Measurements from ENCODE around the gene SIM2.

- TF ChIP-seq, protein P1, sequence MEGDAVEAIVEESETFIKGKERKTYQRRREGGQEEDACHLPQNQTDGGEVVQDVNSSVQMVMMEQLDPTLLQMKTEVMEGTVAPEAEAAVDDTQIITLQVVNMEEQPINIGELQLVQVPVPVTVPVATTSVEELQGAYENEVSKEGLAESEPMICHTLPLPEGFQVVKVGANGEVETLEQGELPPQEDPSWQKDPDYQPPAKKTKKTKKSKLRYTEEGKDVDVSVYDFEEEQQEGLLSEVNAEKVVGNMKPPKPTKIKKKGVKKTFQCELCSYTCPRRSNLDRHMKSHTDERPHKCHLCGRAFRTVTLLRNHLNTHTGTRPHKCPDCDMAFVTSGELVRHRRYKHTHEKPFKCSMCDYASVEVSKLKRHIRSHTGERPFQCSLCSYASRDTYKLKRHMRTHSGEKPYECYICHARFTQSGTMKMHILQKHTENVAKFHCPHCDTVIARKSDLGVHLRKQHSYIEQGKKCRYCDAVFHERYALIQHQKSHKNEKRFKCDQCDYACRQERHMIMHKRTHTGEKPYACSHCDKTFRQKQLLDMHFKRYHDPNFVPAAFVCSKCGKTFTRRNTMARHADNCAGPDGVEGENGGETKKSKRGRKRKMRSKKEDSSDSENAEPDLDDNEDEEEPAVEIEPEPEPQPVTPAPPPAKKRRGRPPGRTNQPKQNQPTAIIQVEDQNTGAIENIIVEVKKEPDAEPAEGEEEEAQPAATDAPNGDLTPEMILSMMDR (IDR thresholded peaks at IDR 0.05; ENCODE audit: insufficient read depth, low read length), result no peak
- TF ChIP-seq POLR2AphosphoS5 (IDR thresholded peaks at IDR 0.05; ENCODE audit: low read depth), result no peak
These were observed 5.4 kb upstream of the SIM2 start for GRCh38 chr21:36693489-36694030.
